Spinal cord (tissue), 10 donors: ENCODE measurements around the gene ABCC9. TPM values are rescaled to one million over a fixed set of nuclear protein-coding genes. Genes with fewer than 3 reads are reported as not detected.

Experiments used
- DNase-seq, 6 donors: peaks; one replicate each; pipeline versions ENCODE4 v3.0.0 to v3.0.0-alpha.2; 2013 to 2015; ENCODE audit warnings: low spot score in 6 of 6, low read depth in 4 of 6
- H3K27ac ChIP-seq: one replicate; pipeline ENCODE4 v1.5.1; 2013; ENCODE audit warnings: low read depth, low read length, control low read depth
- H3K27me3 ChIP-seq: one replicate; pipeline ENCODE4 v1.6.1; 2013; ENCODE audit warnings: low read length; ENCODE audit not compliant: control insufficient read depth, insufficient read depth
- H3K36me3 ChIP-seq: one replicate; pipeline ENCODE4 v1.6.1; 2013; ENCODE audit warnings: low read length; ENCODE audit not compliant: control insufficient read depth, insufficient read depth
- H3K4me1 ChIP-seq: one replicate; pipeline ENCODE4 v1.6.1; 2013; ENCODE audit warnings: low read length; ENCODE audit not compliant: control insufficient read depth, insufficient read depth
- H3K4me3 ChIP-seq: one replicate; pipeline ENCODE4 v1.5.1; 2013; ENCODE audit warnings: low read depth, low read length, control low read depth
- H3K9me3 ChIP-seq: one replicate; pipeline ENCODE4 v1.6.1; 2013; ENCODE audit warnings: low read length; ENCODE audit not compliant: control insufficient read depth, insufficient read depth
- WGBS: methylation state at CpG from one replicate; pipeline ENCODE4 v1.1.5; 2013; ENCODE audit warnings: missing lambda C conversion rate; ENCODE audit not compliant: insufficient coverage; 5-methylcytosine and 5-hydroxymethylcytosine counted together
- polyA plus RNA-seq, 2 donors: library from polyadenylated mRNA; unstranded; fragments of 120-200 nt; gene quantifications; one replicate each; pipeline ENCODE4 v1.2.1, GENCODE V29; 2013; ENCODE audit not compliant: insufficient read length in 2 of 2
- total RNA-seq, 2 donors: library from RNA; depleted of rRNA in 1 of 2; stranded (reverse); fragments of 120-200 nt in 1 of 2; fragments of >200 nt in 1 of 2; gene quantifications; one replicate each; pipeline versions ENCODE4 v1.2.3 to v1.2.4, GENCODE V29; 2013 to 2014
- donor health status: healthy.

Gene ABCC9
- total and polyA plus RNA-seq, 4 donors, result 10.2 to 41.8 (median 22.8) TPM

GRCh38 chr12:21893924-21894323 is 47.3 kb downstream of the ABCC9 start:
- H3K27ac ChIP-seq, result no peak overlapping the region
- no peaks in the 10 kb centered on the region for H3K4me1 ChIP-seq
- DNase-seq, result no peak
- no peaks in the 10 kb centered on the region for H3K36me3 ChIP-seq
- H3K9me3 ChIP-seq, result no peaks in the 10 kb centered on the region
- no peaks in the 10 kb centered on the region for H3K27me3 ChIP-seq
- no peak overlapping the region for H3K4me3 ChIP-seq
- whole genome bisulfite sequencing, result 100% methylated on average over 1 of the region's 4 CpGs

GRCh38 chr12:21892341-21892740 is 48.9 kb downstream of the ABCC9 start:
- Histone ChIP-seq H3K36me3 (no peaks in the 10 kb centered on the region), H3K27me3 (no peaks in the 10 kb centered on the region), H3K27ac (no peak overlapping the region), H3K9me3 (no peaks in the 10 kb centered on the region), H3K4me1 (no peaks in the 10 kb centered on the region), H3K4me3 (no peak overlapping the region)
- WGBS, result no CpG with 5 or more reads among the region's 1 CpG
- no peak for DNase-seq

- Histone ChIP-seq H3K4me3 (no peak overlapping the region), H3K4me1 (no peaks in the 10 kb centered on the region), H3K27me3 (no peaks in the 10 kb centered on the region), H3K9me3 (no peaks in the 10 kb centered on the region), H3K36me3 (no peaks in the 10 kb centered on the region), H3K27ac (no peak overlapping the region)
- peak in 1 of 6 donors; percentile 29 for DNase-seq
- WGBS, result 93% methylated on average over 2 of the region's 2 CpGs
These were observed 49.4 kb downstream of the ABCC9 start for GRCh38 chr12:21891751-21892217.

GRCh38 chr12:21888276-21888863 is 52.9 kb downstream of the ABCC9 start:
- 77% methylated on average over 1 of the region's 2 CpGs for WGBS

GRCh38 chr12:21884936-21885335 is 56.3 kb downstream of the ABCC9 start:
- H3K27ac ChIP-seq, result no peak overlapping the region
- no peaks in the 10 kb centered on the region for H3K36me3 ChIP-seq
- H3K4me3 ChIP-seq, result no peak overlapping the region
- no peaks in the 10 kb centered on the region for H3K27me3 ChIP-seq
- no peaks in the 10 kb centered on the region for H3K4me1 ChIP-seq
- no peaks in the 10 kb centered on the region for H3K9me3 ChIP-seq
- no peak for DNase-seq
- no CpG with 5 or more reads among the region's 1 CpG for WGBS

More at GRCh38 chr12:21888276-21888863, 52.9 kb downstream of the ABCC9 start:
- Histone ChIP-seq H3K27me3 (no peaks in the 10 kb centered on the region), H3K27ac (no peak overlapping the region), H3K9me3 (no peaks in the 10 kb centered on the region), H3K4me1 (no peaks in the 10 kb centered on the region), H3K36me3 (no peaks in the 10 kb centered on the region), H3K4me3 (no peak overlapping the region)
- DNase-seq, result no peak

- Histone ChIP-seq H3K4me3 (no peak overlapping the region), H3K9me3 (no peaks in the 10 kb centered on the region), H3K4me1 (no peaks in the 10 kb centered on the region), H3K36me3 (no peaks in the 10 kb centered on the region), H3K27me3 (no peaks in the 10 kb centered on the region), H3K27ac (peak overlapping the region; percentile 11)
- no peak for DNase-seq
- WGBS, result no CpG with 5 or more reads among the region's 4 CpGs
These were observed 58.6 kb downstream of the ABCC9 start for GRCh38 chr12:21882635-21883034.

GRCh38 chr12:21881965-21882364 is 59.3 kb downstream of the ABCC9 start:
- H3K27ac ChIP-seq, result peak overlapping the region; percentile 11
- DNase-seq, result peak; percentile 10 to 84 (median 48)
- H3K4me1 ChIP-seq, result no peaks in the 10 kb centered on the region
- no peaks in the 10 kb centered on the region for H3K36me3 ChIP-seq
- H3K4me3 ChIP-seq, result no peak overlapping the region
- no peaks in the 10 kb centered on the region for H3K27me3 ChIP-seq
- 60% methylated on average over 1 of the region's 4 CpGs for WGBS
- no peaks in the 10 kb centered on the region for H3K9me3 ChIP-seq

GRCh38 chr12:21879312-21879711 is 61.9 kb downstream of the ABCC9 start:
- Histone ChIP-seq H3K4me1 (no peaks in the 10 kb centered on the region), H3K27ac (no peak overlapping the region), H3K9me3 (no peaks in the 10 kb centered on the region), H3K27me3 (no peaks in the 10 kb centered on the region), H3K36me3 (no peaks in the 10 kb centered on the region), H3K4me3 (no peak overlapping the region)
- 83% methylated on average over 1 of the region's 1 CpG for WGBS
- DNase-seq, result no peak

GRCh38 chr12:21877293-21877982 is 63.8 kb downstream of the ABCC9 start:
- Histone ChIP-seq H3K27ac (no peak overlapping the region), H3K36me3 (no peaks in the 10 kb centered on the region), H3K27me3 (no peaks in the 10 kb centered on the region), H3K4me3 (no peak overlapping the region), H3K9me3 (no peaks in the 10 kb centered on the region), H3K4me1 (no peaks in the 10 kb centered on the region)
- 94% methylated on average over 2 of the region's 2 CpGs for WGBS
- DNase-seq, result no peak

- Histone ChIP-seq H3K36me3 (no peaks in the 10 kb centered on the region), H3K27me3 (no peaks in the 10 kb centered on the region), H3K4me3 (no peak overlapping the region), H3K9me3 (peaks cover 2% of the 10 kb centered on the region), H3K27ac (no peak overlapping the region), H3K4me1 (no peaks in the 10 kb centered on the region)
- no peak for DNase-seq
These were observed 75.4 kb downstream of the ABCC9 start for GRCh38 chr12:21865846-21866245.
